ENCODE measurements around the gene IMPDH1.
A peak's percentile ranks its signal among the peaks of the same experiment; 100 is the strongest.

The IMPDH1 gene

GRCh38 chr7:128378637-128379036 is 31.1 kb downstream of the IMPDH1 start:
- no peak for DNase-seq (ENCODE audit: low spot score)
- Histone ChIP-seq H3K4me2 (ENCODE audit: insufficient read depth, low read length, poor library complexity, severe bottlenecking) (no peak overlapping the region), H3K4ac (ENCODE audit: low read length) (no peak overlapping the region), H2BK120ac (ENCODE audit: low read depth, low read length) (no peak overlapping the region), H2BK15ac (ENCODE audit: low read length) (peak overlapping the region; percentile 69), H2BK12ac (ENCODE audit: low read length) (no peak overlapping the region), H3K79me1 (ENCODE audit: low read depth, low read length) (no peaks in the 10 kb centered on the region), H3K18ac (ENCODE audit: low read length) (peak overlapping the region; percentile 62), H3K4me3 (ENCODE audit: low read length in 2 of 2) (no peak overlapping the region), H3K9me3 (replicated peaks in 1 of 2; ENCODE audit: control insufficient read depth in 2 of 2, insufficient read depth in 1 of 2, low read depth in 1 of 2, low read length in 2 of 2) (no peaks in the 10 kb centered on the region), H2AFZ (ENCODE audit: low read length) (peak overlapping the region; percentile 31), H3K23ac (ENCODE audit: low read depth, low read length, poor library complexity) (peak overlapping the region; percentile 69), H3K4me1 (ENCODE audit: control insufficient read depth in 2 of 2, insufficient read depth in 1 of 2, low read depth in 1 of 2, low read length in 2 of 2) (peaks cover 11 to 17% of the 10 kb centered on the region in 2 donors), H2BK5ac (ENCODE audit: low read length) (peak overlapping the region; percentile 4), H4K91ac (ENCODE audit: low read depth, low read length, poor library complexity) (peak overlapping the region; percentile 26), H3K27ac (replicated peaks; ENCODE audit: low read length) (no peak overlapping the region), H4K8ac (ENCODE audit: low read depth, low read length) (no peak overlapping the region), H2AK5ac (ENCODE audit: low read depth, low read length) (no peak overlapping the region), H3K36me3 (replicated peaks in 1 of 2; ENCODE audit: control insufficient read depth in 2 of 2, insufficient read depth in 2 of 2, low read length in 2 of 2) (no peaks in the 10 kb centered on the region), H3K14ac (ENCODE audit: low read length) (no peak overlapping the region), H3K9ac (ENCODE audit: low read depth, low read length, poor library complexity) (no peak overlapping the region), H3K27me3 (ENCODE audit: control insufficient read depth in 3 of 3, insufficient read depth in 3 of 3, low read depth in 1 of 3, low read length in 3 of 3) (peaks cover 0 to 18% (median 0%) of the 10 kb centered on the region in 3 experiments)
- no CpG with 5 or more reads among the region's 2 CpGs for WGBS, 2 donors (ENCODE audit: extremely low coverage in 2 of 2, insufficient read length in 2 of 2, insufficient replicate concordance in 1 of 2)

DNA sequence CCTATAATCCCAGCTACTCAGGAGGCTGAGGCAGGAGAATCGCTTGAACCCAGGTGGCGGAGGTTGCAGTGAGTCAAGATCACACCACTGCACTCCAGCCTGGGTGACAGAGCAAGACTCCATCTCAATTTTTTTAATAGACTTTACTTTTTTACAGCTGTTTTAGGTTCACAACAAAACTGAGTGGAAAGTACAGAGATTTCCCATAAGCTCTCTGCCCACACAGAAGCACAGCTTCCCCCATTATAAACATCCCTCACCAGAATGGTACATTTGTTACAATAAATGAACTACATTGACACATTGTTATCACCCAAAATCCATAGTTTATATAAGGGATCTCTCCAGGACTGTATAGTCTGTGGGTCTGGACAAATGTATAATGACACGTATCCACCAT is 33.7 kb downstream of the IMPDH1 start:
- Histone ChIP-seq H3K23ac (ENCODE audit: low read depth, low read length, poor library complexity) (no peak overlapping the region), H3K4me2 (ENCODE audit: insufficient read depth, low read length, poor library complexity, severe bottlenecking) (no peak overlapping the region), H3K4ac (ENCODE audit: low read length) (no peak overlapping the region), H3K27ac (replicated peaks; ENCODE audit: low read length) (no peak overlapping the region), H2AFZ (ENCODE audit: low read length) (no peak overlapping the region), H3K36me3 (replicated peaks in 1 of 2; ENCODE audit: control insufficient read depth in 2 of 2, insufficient read depth in 2 of 2, low read length in 2 of 2) (no peaks in the 10 kb centered on the region), H3K27me3 (ENCODE audit: control insufficient read depth in 3 of 3, insufficient read depth in 3 of 3, low read depth in 1 of 3, low read length in 3 of 3) (peaks cover 0 to 10% (median 0%) of the 10 kb centered on the region in 3 experiments), H2BK5ac (ENCODE audit: low read length) (no peak overlapping the region), H3K4me1 (ENCODE audit: control insufficient read depth in 2 of 2, insufficient read depth in 1 of 2, low read depth in 1 of 2, low read length in 2 of 2) (peaks cover 11 to 13% of the 10 kb centered on the region in 2 donors), H2BK120ac (ENCODE audit: low read depth, low read length) (no peak overlapping the region), H2AK5ac (ENCODE audit: low read depth, low read length) (no peak overlapping the region), H3K18ac (ENCODE audit: low read length) (no peak overlapping the region), H4K8ac (ENCODE audit: low read depth, low read length) (no peak overlapping the region), H3K9me3 (replicated peaks in 1 of 2; ENCODE audit: control insufficient read depth in 2 of 2, insufficient read depth in 1 of 2, low read depth in 1 of 2, low read length in 2 of 2) (no peaks in the 10 kb centered on the region), H2BK15ac (ENCODE audit: low read length) (no peak overlapping the region), H3K14ac (ENCODE audit: low read length) (no peak overlapping the region), H4K91ac (ENCODE audit: low read depth, low read length, poor library complexity) (no peak overlapping the region), H3K79me1 (ENCODE audit: low read depth, low read length) (no peaks in the 10 kb centered on the region), H3K4me3 (ENCODE audit: low read length in 2 of 2) (no peak overlapping the region), H2BK12ac (ENCODE audit: low read length) (no peak overlapping the region), H3K9ac (ENCODE audit: low read depth, low read length, poor library complexity) (no peak overlapping the region)
- DNase-seq (ENCODE audit: low spot score): no peak
- WGBS, 2 donors (ENCODE audit: extremely low coverage in 2 of 2, insufficient read length in 2 of 2, insufficient replicate concordance in 1 of 2): no CpG with 5 or more reads among the region's 3 CpGs

- H2AFZ ChIP-seq (ENCODE audit: low read length): no peak overlapping the region
- H3K36me3 ChIP-seq (replicated peaks in 1 of 2; ENCODE audit: control insufficient read depth in 2 of 2, insufficient read depth in 2 of 2, low read length in 2 of 2): no peaks in the 10 kb centered on the region
- no peak overlapping the region for H3K4me3 ChIP-seq (ENCODE audit: low read length in 2 of 2)
- no peak overlapping the region for H2BK120ac ChIP-seq (ENCODE audit: low read depth, low read length)
- no peak overlapping the region for H2BK5ac ChIP-seq (ENCODE audit: low read length)
- H3K27me3 ChIP-seq (ENCODE audit: control insufficient read depth in 3 of 3, insufficient read depth in 3 of 3, low read depth in 1 of 3, low read length in 3 of 3): peaks cover 0 to 10% (median 0%) of the 10 kb centered on the region in 3 experiments
- H3K9ac ChIP-seq (ENCODE audit: low read depth, low read length, poor library complexity): no peak overlapping the region
- H3K4me1 ChIP-seq (ENCODE audit: control insufficient read depth in 2 of 2, insufficient read depth in 1 of 2, low read depth in 1 of 2, low read length in 2 of 2): no peaks in the 10 kb centered on the region
- no peak overlapping the region for H3K27ac ChIP-seq (replicated peaks; ENCODE audit: low read length)
- H3K14ac ChIP-seq (ENCODE audit: low read length): no peak overlapping the region
- H3K23ac ChIP-seq (ENCODE audit: low read depth, low read length, poor library complexity): no peak overlapping the region
- no peaks in the 10 kb centered on the region for H3K79me1 ChIP-seq (ENCODE audit: low read depth, low read length)
- no peak overlapping the region for H4K8ac ChIP-seq (ENCODE audit: low read depth, low read length)
- no peak overlapping the region for H3K4me2 ChIP-seq (ENCODE audit: insufficient read depth, low read length, poor library complexity, severe bottlenecking)
- DNase-seq (ENCODE audit: low spot score): no peak
- no peaks in the 10 kb centered on the region for H3K9me3 ChIP-seq (replicated peaks in 1 of 2; ENCODE audit: control insufficient read depth in 2 of 2, insufficient read depth in 1 of 2, low read depth in 1 of 2, low read length in 2 of 2)
- no peak overlapping the region for H2BK15ac ChIP-seq (ENCODE audit: low read length)
- no peak overlapping the region for H3K4ac ChIP-seq (ENCODE audit: low read length)
- H2BK12ac ChIP-seq (ENCODE audit: low read length): no peak overlapping the region
- H3K18ac ChIP-seq (ENCODE audit: low read length): no peak overlapping the region
- no peak overlapping the region for H2AK5ac ChIP-seq (ENCODE audit: low read depth, low read length)
- H4K91ac ChIP-seq (ENCODE audit: low read depth, low read length, poor library complexity): no peak overlapping the region
- WGBS, 2 donors (ENCODE audit: extremely low coverage in 2 of 2, insufficient read length in 2 of 2, insufficient replicate concordance in 1 of 2): no CpG with 5 or more reads among the region's 1 CpG
Measured at GRCh38 chr7:128374041-128374440, 35.7 kb downstream of the IMPDH1 start.

DNA sequence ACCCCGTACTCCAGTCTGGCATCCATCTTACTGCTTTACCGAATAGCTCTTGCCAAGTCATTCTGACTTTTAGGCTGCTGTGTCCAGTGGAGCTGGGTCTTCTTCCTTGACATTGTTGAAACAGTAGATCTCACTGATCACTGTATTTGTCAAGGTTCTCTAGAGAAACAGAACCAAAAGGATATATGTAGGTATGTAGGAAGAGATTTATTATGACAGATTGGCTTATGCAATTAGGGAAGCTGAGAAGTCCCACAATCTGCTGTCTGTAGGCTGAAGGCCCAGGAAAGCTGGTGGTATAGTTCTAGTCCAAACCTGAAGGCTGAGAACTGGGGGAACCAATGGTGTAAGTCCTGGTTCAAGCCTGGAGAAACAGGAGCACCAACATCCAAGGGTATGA is 36.2 kb downstream of the IMPDH1 start:
- no peak overlapping the region for H3K23ac ChIP-seq (ENCODE audit: low read depth, low read length, poor library complexity)
- no peak overlapping the region for H3K9ac ChIP-seq (ENCODE audit: low read depth, low read length, poor library complexity)
- no peak overlapping the region for H3K27ac ChIP-seq (replicated peaks; ENCODE audit: low read length)
- H2AFZ ChIP-seq (ENCODE audit: low read length): no peak overlapping the region
- WGBS, 2 donors (ENCODE audit: extremely low coverage in 2 of 2, insufficient read length in 2 of 2, insufficient replicate concordance in 1 of 2): no CpG with 5 or more reads among the region's 2 CpGs
- no peak overlapping the region for H3K4me2 ChIP-seq (ENCODE audit: insufficient read depth, low read length, poor library complexity, severe bottlenecking)
- no peak for DNase-seq (ENCODE audit: low spot score)
- H4K8ac ChIP-seq (ENCODE audit: low read depth, low read length): no peak overlapping the region
- H2AK5ac ChIP-seq (ENCODE audit: low read depth, low read length): no peak overlapping the region
- H2BK12ac ChIP-seq (ENCODE audit: low read length): no peak overlapping the region
- no peak overlapping the region for H3K4me3 ChIP-seq (ENCODE audit: low read length in 2 of 2)
- H3K4me1 ChIP-seq (ENCODE audit: control insufficient read depth in 2 of 2, insufficient read depth in 1 of 2, low read depth in 1 of 2, low read length in 2 of 2): no peaks in the 10 kb centered on the region
- H2BK120ac ChIP-seq (ENCODE audit: low read depth, low read length): no peak overlapping the region
- H3K27me3 ChIP-seq (ENCODE audit: control insufficient read depth in 3 of 3, insufficient read depth in 3 of 3, low read depth in 1 of 3, low read length in 3 of 3): peaks cover 0 to 10% (median 0%) of the 10 kb centered on the region in 3 experiments
- H3K9me3 ChIP-seq (replicated peaks in 1 of 2; ENCODE audit: control insufficient read depth in 2 of 2, insufficient read depth in 1 of 2, low read depth in 1 of 2, low read length in 2 of 2): no peaks in the 10 kb centered on the region
- H3K79me1 ChIP-seq (ENCODE audit: low read depth, low read length): no peaks in the 10 kb centered on the region
- no peak overlapping the region for H3K14ac ChIP-seq (ENCODE audit: low read length)
- no peak overlapping the region for H4K91ac ChIP-seq (ENCODE audit: low read depth, low read length, poor library complexity)
- H3K18ac ChIP-seq (ENCODE audit: low read length): no peak overlapping the region
- no peak overlapping the region for H2BK15ac ChIP-seq (ENCODE audit: low read length)
- H3K4ac ChIP-seq (ENCODE audit: low read length): no peak overlapping the region
- H3K36me3 ChIP-seq (replicated peaks in 1 of 2; ENCODE audit: control insufficient read depth in 2 of 2, insufficient read depth in 2 of 2, low read length in 2 of 2): no peaks in the 10 kb centered on the region
- H2BK5ac ChIP-seq (ENCODE audit: low read length): no peak overlapping the region
